Measurements from ENCODE around the gene SBNO2.

SBNO2 gene

GRCh38 chr19:1153891-1154730, 20.0 kb downstream of the SBNO2 start:
- DNase-seq (ENCODE audit: low spot score) = no peak

GRCh38 chr19:1151917-1152587, 22.0 kb downstream of the SBNO2 start:
- DNase-seq (ENCODE audit: low spot score) = no peak

DNA sequence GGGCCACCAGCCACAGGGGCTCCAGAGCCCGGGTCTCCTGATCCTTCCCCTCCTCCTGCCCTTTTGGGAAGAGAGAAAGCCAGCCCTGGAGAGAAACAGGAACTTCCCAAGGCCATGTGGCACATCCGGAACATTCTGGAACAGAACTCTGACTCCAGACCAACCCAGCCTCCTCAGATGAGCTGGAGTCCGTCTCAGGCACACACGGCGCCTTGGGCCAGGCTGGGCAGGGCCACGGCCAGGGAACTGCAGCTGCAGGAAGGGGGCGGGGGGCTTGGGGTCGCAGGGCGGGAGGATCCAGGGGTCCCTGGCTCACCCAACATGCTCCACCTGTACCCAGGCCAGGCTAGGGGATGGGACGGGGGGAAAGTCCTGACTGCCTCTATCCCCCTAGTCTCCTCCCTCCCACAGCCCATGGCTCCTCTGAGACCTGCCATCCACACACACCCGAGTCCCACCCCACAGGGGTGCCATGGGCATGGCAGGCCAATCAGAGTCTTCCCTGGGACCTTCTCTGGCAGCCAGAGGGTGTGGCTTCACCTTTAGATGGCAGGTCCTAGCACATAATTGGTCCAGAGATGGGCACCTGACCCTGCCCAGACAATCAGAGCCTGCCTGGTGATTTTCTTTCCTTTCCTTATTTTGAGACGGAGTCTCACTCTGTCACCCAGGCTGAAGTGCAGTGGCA, 22.9 kb downstream of the SBNO2 start:
- no peak for DNase-seq (ENCODE audit: low spot score)

DNA sequence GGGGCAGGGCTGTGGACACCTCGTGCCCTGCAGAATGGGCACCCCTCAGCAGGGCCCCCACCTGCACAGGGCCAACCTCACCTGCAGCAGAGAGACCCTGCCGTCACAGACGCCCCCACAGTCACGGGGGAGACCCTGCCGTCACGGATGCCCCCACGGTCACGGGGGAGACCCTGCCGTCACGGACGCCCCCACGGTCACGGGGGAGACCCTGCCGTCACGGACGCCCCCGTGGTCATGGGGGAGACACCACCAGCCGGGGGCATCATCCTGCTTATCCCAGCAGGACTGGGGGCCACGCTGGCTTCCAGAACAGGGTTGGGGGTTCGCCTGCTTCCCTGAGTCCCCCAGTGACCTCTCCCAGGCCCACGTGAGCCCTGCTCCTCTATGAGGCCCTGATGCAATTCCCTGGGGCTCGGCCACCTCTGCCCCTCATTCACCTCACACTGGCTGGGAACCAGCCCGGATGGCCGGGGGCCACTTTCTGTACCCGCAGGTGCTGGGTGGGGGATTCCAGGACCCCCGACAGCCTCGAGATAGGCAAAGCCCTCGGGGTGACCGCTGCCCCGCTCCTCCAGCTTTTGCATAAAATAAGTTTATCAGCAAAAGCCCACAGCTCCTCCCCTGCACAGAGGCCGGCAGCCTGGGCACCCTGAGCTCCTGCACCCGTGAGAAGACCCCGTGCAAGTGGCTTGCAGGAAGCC, 23.6 kb downstream of the SBNO2 start:
- no peak for DNase-seq (ENCODE audit: low spot score)

DNA sequence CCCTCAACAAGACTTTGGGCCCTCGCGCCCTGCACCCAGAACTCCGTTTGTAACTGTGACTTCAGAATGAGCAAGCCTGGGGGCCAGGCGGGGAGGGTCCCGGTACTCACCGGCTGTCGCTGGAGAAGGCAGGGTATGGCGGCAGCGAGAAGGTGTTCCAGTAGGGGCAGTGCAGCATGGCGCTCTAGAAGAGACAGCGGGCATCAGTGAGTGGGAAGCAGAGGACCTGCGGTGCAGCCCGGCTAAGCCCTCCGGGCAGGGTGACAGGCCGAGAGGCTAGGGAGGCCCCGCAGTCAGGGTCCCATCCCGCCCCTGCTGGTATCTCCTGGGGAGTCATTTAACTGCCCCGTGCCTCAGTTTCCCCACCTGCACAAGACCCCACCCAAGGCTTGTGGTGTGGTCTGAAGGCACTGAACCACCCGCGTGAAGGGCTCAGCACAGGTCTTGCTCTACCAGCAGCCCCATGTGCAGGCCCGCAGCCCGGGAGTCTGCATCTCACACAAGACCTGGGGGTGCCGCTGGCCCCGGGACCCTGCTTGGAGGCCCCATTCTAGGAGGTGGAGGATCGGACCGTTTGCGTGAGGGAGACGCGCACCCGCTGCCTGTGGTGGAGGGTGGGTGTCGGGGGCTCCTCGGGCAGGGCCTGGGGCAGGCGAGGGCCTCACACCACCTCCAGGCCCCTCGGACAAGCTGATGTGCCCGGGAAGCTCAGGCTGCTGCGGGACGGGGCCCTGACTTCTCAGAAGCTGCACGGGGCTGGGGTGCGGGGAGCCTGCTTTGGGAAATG, 24.6 kb downstream of the SBNO2 start:
- DNase-seq (ENCODE audit: low spot score) = no peak

- DNase-seq (ENCODE audit: low spot score) = no peak
These were observed 26.0 kb downstream of the SBNO2 start for GRCh38 chr19:1147934-1148549.

DNA sequence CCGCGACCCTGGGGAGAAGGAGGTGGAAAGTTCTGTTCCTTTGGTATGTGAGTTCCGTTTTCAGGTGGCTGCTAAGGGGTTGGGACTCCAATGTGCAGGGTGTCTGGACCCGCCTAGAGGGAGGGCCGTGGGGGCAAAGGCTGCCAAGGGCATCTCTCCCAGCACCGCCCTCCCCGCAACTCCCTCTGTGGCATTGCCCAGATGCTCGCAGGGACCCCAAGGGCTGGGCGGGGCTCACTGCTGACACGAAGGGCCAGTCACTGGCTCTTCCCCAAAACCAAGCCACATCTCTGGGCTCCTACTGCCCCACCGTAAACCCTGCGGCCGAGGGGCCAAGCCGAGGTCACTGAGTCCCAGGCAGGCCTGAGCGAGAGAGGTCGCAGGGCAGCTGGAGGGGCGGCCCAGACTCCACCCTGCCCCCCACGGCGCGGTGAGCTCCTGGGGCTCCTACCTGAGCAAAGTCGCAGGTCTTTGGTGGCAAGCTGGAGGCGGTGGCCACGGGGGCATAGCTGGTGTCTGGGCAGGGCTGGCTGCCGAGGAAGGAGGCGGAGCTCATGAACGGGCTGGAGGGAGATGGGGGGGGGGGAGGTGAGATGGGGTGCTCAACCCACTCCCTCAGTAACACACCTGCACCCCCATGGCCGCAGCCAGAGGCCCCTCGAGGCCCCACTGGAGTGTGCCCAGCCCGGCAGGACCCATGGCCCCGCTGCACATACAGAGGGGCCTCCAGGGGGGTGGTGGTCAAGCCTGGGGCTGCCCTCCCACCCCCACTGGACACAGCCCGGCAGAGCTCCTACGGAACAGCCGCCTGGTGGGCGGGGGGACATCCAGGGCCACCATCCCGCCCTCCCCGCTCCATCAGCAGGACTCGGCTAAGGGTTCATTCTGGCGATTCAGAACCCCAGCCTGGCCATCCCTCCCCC, 26.9 kb downstream of the SBNO2 start:
- DNase-seq (ENCODE audit: low spot score) = no peak

DNA sequence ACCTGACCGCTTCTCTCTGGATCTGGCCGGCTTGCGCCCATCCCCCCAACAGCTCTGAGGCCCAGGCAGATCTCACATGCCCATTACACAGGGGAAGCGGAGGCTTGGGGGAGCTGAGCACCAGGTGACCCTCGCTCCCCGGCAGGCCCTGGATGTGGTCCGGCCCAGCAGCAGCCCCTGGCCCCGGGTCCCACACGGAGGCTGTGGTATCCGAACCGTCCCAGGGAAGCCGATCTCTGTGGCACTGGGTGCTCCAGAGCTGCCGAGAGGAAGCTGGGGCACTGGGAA, 27.7 kb downstream of the SBNO2 start:
- no peak for DNase-seq (ENCODE audit: low spot score)

- DNase-seq (ENCODE audit: low spot score) = no peak
These were observed 28.2 kb downstream of the SBNO2 start for GRCh38 chr19:1145635-1146411.

GRCh38 chr19:1144741-1145140, 29.3 kb downstream of the SBNO2 start:
- DNase-seq (ENCODE audit: low spot score) = no peak

GRCh38 chr19:1143828-1144399, 30.2 kb downstream of the SBNO2 start:
- DNase-seq (ENCODE audit: low spot score) = no peak

DNA sequence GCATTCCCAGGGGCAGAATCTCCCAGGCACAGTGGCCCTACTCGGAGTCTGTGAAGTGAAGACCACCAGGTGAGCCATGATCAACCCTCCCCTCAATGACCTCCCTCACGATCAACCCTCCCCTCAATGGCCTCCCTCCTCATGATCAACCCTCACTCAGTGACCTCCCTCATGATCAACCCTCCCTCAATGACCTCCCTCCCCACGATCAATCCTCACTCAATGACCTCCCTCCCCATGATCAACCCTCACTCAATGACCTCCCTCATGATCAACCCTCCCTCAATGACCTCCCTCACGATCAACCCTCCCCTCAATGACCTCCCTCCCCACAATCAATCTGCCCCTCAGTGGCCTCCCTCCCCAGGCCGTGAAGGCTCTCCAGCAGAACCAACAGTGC, 32.1 kb downstream of the SBNO2 start:
- no peak for DNase-seq (ENCODE audit: low spot score)

- DNase-seq (ENCODE audit: low spot score) = no peak
These were observed 33.6 kb downstream of the SBNO2 start for GRCh38 chr19:1140272-1141027.

DNA sequence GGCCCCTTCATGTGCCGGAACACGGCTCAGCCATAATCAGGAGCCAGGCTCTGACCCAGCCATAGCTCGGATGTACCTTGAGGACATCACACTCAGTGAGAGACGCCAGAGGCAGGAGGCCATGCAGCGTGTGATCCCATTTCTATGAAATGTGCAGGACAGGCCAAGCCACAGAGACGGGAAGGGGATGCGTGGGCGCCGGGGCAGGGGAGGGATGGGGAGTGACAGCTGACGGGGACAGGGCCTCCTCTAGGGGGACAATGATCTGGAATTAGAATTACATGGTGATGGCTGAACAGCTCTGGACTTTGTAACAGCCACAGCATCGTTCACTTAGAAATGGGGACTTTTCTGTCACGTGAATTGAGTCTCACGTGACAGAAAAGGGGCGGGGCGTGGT, 34.9 kb downstream of the SBNO2 start:
- no peak for DNase-seq (ENCODE audit: low spot score)

DNA sequence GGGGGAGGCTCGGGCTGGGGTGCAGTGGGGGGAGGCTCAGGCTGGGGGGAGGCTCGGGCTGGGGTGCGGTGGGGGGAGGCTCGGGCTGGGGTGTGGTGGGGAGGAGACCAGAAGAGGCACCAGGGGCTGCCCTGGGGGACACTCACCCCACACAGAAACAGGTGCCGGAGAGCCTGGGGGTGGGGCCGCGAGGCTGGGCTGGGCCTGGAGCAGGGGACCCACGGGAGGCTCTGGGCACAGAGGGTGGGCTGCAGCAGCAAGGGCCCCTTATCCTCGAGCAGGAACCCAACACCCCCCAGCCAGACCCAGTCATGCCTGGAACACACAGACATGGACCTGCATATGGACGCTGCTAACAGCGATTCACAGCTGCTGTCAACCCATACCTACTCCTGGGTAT, 35.9 kb downstream of the SBNO2 start:
- DNase-seq (ENCODE audit: low spot score) = no peak

GRCh38 chr19:1136621-1137317, 37.3 kb downstream of the SBNO2 start:
- no peak for DNase-seq (ENCODE audit: low spot score)

- DNase-seq (ENCODE audit: low spot score) = no peak
These were observed 37.9 kb downstream of the SBNO2 start for GRCh38 chr19:1136201-1136600.

DNA sequence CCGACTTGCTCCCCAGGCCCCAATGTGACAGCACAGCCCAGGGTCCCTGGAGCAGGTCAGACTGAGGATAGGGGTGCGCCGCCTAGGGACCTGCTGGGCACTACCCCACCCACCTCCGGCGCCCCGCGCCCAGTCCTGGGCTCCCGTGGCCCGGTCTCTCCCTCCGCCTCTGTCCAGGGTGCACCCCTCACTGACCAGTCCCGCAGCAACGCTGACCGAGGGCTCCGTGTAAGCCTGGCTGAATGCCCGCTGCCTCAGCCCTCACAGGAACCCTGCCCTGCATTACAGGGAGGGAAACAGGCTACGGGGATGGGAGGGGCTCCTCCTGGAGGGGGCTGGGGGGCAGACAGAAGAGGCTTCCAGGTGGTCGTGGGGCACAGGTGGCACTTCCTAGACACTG, 38.6 kb downstream of the SBNO2 start:
- no peak for DNase-seq (ENCODE audit: low spot score)
